Vein endothelial cell (primary cell): Measurements from ENCODE around the gene CFI. TPM values are rescaled to one million over a fixed set of nuclear protein-coding genes. Genes with fewer than 3 reads are reported as not detected.

ENCODE experiments used
- total RNA-seq: library from RNA; depleted of rRNA; stranded (reverse); fragments of >200 nt; gene quantifications from 2 replicates; pipeline ENCODE4 v1.2.3, GENCODE V29; 2012

The CFI gene
- 47.0 and 48.1 TPM in 2 replicates for total RNA-seq

GRCh38 chr4:109801895-109802319, at the start of gene CFI:
Gene CFI, minus strand, starts transcription at chr4:109801999. Its CDS starts 28 bp downstream, at chr4:109801971.

GRCh38 chr4:109847896-109848442, 46.2 kb upstream of the CFI start, which contains the start of gene LRIT3:
Gene LRIT3, plus strand, starts transcription at chr4:109848107. Its CDS starts 95 bp downstream, at chr4:109848202.

GRCh38 chr4:109827672-109828071, 25.9 kb upstream of the CFI start, which contains the start of gene RRH:
Gene RRH, plus strand, starts transcription at chr4:109827972. Its CDS starts 56 bp downstream, at chr4:109828028.

GRCh38 chr4:109815151-109816081, 13.6 kb upstream of the CFI start, which contains the start of gene GAR1:
Gene GAR1, plus strand, starts transcription at chr4:109815762. Its CDS starts 403 bp downstream, at chr4:109816165.

GRCh38 chr4:109729718-109730618, 71.8 kb downstream of the CFI start, which contains the start of gene PLA2G12A:
Gene PLA2G12A, minus strand, starts transcription at chr4:109730070. Its CDS starts 261 bp downstream, at chr4:109729809.

GRCh38 chr4:109702950-109703663, 98.7 kb downstream of the CFI start, which contains the start of gene CASP6:
Gene CASP6, minus strand, starts transcription at chr4:109703445. Its CDS starts 50 bp downstream, at chr4:109703395.

Other genes with a start within 250 kb of the CFI start
- 38.9 and 54.5 TPM in 2 replicates for gene MCUB, start 241.8 kb downstream of the CFI start, total RNA-seq
- gene CASP6, start 98.6 kb downstream of the CFI start, total RNA-seq: 36.6 and 44.4 TPM in 2 replicates
- 7.7 and 8.8 TPM in 2 replicates for gene PLA2G12A, start 71.9 kb downstream of the CFI start, total RNA-seq
- gene GAR1, start 13.8 kb upstream of the CFI start, total RNA-seq: 4.6 and 7.9 TPM in 2 replicates
- gene RRH, start 26.0 kb upstream of the CFI start, total RNA-seq: not detected in 2 replicates
- under 0.01 and 0.19 TPM in 2 replicates for gene LRIT3, start 46.1 kb upstream of the CFI start, total RNA-seq
- gene EGF, start 110.9 kb upstream of the CFI start, total RNA-seq: under 0.01 and 0.38 TPM in 2 replicates